CD14-positive monocyte (primary cell): Measurements from ENCODE around the gene LYRM4. TPM values are rescaled to one million over a fixed set of nuclear protein-coding genes. Genes with fewer than 3 reads are reported as not detected.

ENCODE experiments used
- DNase-seq, 3 donors: peaks; one replicate each; pipeline ENCODE4 v3.0.0-alpha.2; 2011 to 2022
- H2AFZ ChIP-seq: 2 replicates; pipeline ENCODE4 v1.6.0; 2012; ENCODE audit warnings: mild to moderate bottlenecking, low read depth, low read length, inconsistent platforms; ENCODE audit not compliant: insufficient read depth, poor library complexity, severe bottlenecking
- H3K27ac ChIP-seq, 2 donors: 1 replicate in 1 of 2; 2 replicates in 1 of 2; pipeline ENCODE4 v1.5.1; 2012 to 2013; ENCODE audit warnings: low read length in 2 of 2, control low read depth in 1 of 2, inconsistent platforms in 1 of 2, low read depth in 1 of 2, mild to moderate bottlenecking in 1 of 2
- H3K27me3 ChIP-seq, 2 donors: one replicate each; pipeline versions ENCODE4 v1.6.0 to v1.6.1; 2011 to 2013; ENCODE audit warnings: low read length in 2 of 2; ENCODE audit not compliant: control insufficient read depth in 2 of 2, insufficient read depth in 2 of 2
- H3K36me3 ChIP-seq, 2 donors: replicated peaks in 1 of 2; 1 replicate in 1 of 2; 2 replicates in 1 of 2; pipeline versions ENCODE4 v1.5.1 to v1.6.1; 2012 to 2013; ENCODE audit warnings: low read length in 2 of 2, control low read depth in 1 of 2, inconsistent platforms in 1 of 2, mild to moderate bottlenecking in 1 of 2; ENCODE audit not compliant: insufficient read depth in 2 of 2, control insufficient read depth in 1 of 2
- H3K4me1 ChIP-seq, 2 donors: 1 replicate in 1 of 2; 2 replicates in 1 of 2; pipeline versions ENCODE4 v1.5.1 to v1.6.1; 2012 to 2013; ENCODE audit warnings: low read length in 2 of 2, control low read depth in 1 of 2, inconsistent platforms in 1 of 2, mild to moderate bottlenecking in 1 of 2, moderate library complexity in 1 of 2; ENCODE audit not compliant: insufficient read depth in 2 of 2, control insufficient read depth in 1 of 2
- H3K4me2 ChIP-seq: replicated peaks from 2 replicates; pipeline ENCODE3; 2012; ENCODE audit warnings: low read length, moderate library complexity, mild to moderate bottlenecking; ENCODE audit not compliant: poor library complexity, severe bottlenecking; ENCODE audit errors: extremely low read depth
- H3K4me3 ChIP-seq, 3 experiments: fragments of 200-600 bp in 1 of 3; sonication (generic) in 1 of 3; replicated peaks in 1 of 3; 1 replicate in 2 of 3; 2 replicates in 1 of 3; pipeline ENCODE4 v1.5.1; 2011 to 2013; ENCODE audit warnings: low read length in 3 of 3, mild to moderate bottlenecking in 3 of 3, control low read depth in 2 of 3, low read depth in 2 of 3, inconsistent platforms in 1 of 3, moderate library complexity in 1 of 3
- H3K79me2 ChIP-seq: 2 replicates; pipeline ENCODE4 v1.6.0; 2012; ENCODE audit warnings: mild to moderate bottlenecking, control low read depth, inconsistent platforms, low read length, moderate library complexity; ENCODE audit not compliant: insufficient read depth
- H3K9ac ChIP-seq: 2 replicates; pipeline ENCODE4 v1.6.0; 2017; ENCODE audit warnings: low read length, mild to moderate bottlenecking; ENCODE audit not compliant: insufficient read depth, poor library complexity, severe bottlenecking
- H3K9me3 ChIP-seq, 2 donors: replicated peaks in 1 of 2; 1 replicate in 1 of 2; 2 replicates in 1 of 2; pipeline versions ENCODE4 v1.5.1 to v1.6.1; 2012 to 2013; ENCODE audit warnings: low read length in 2 of 2, control low read depth in 1 of 2; ENCODE audit not compliant: control insufficient read depth in 1 of 2, insufficient read depth in 1 of 2
- H4K20me1 ChIP-seq: 2 replicates; pipeline ENCODE4 v1.6.0; 2012; ENCODE audit warnings: mild to moderate bottlenecking, low read length, control low read depth, moderate library complexity; ENCODE audit not compliant: insufficient read depth
- H3K27ac Mint-ChIP-seq, 7 donors: one replicate each; pipeline ENCODE4 v1.8.0; 2020; ENCODE audit warnings: mild to moderate bottlenecking in 7 of 7, mixed read lengths in 7 of 7, moderate library complexity in 6 of 7, inconsistent platforms in 2 of 7
- H3K27me3 Mint-ChIP-seq, 3 donors: one replicate each; pipeline ENCODE4 v1.8.0; 2021 to 2022; ENCODE audit warnings: low read depth in 3 of 3, mild to moderate bottlenecking in 3 of 3, mixed read lengths in 3 of 3, moderate library complexity in 3 of 3, inconsistent platforms in 1 of 3
- H3K36me3 Mint-ChIP-seq, 2 donors: one replicate each; pipeline ENCODE4 v1.8.0; 2020; ENCODE audit warnings: mixed read lengths in 2 of 2, inconsistent platforms in 1 of 2, mild to moderate bottlenecking in 1 of 2
- H3K4me1 Mint-ChIP-seq: one replicate; pipeline ENCODE4 v1.8.0; 2020; ENCODE audit warnings: mild to moderate bottlenecking, mixed read lengths
- H3K4me3 Mint-ChIP-seq, 2 donors: one replicate each; pipeline ENCODE4 v1.8.0; 2020; ENCODE audit warnings: mild to moderate bottlenecking in 2 of 2, mixed read lengths in 2 of 2, moderate library complexity in 1 of 2
- H3K9me3 Mint-ChIP-seq, 7 donors: one replicate each; pipeline ENCODE4 v1.8.0; 2020 to 2022; ENCODE audit warnings: mixed read lengths in 7 of 7, mild to moderate bottlenecking in 6 of 7, moderate library complexity in 6 of 7, inconsistent platforms in 2 of 7
- CTCF ChIP-seq: fragments of 200-600 bp; IDR thresholded peaks from one replicate; pipeline ENCODE4 v1.8.0; 2022; ENCODE audit warnings: antibody characterized with exemption, mild to moderate bottlenecking
- WGBS: methylation state at CpG from one replicate; pipeline ENCODE4 v1.1.5; 2013; ENCODE audit warnings: missing lambda C conversion rate; ENCODE audit not compliant: insufficient coverage; 5-methylcytosine and 5-hydroxymethylcytosine counted together
- intact Hi-C, 2 donors: fragments of 100-400 bp; cut with micrococcal nuclease; formaldehyde crosslinking; loops; one replicate each; pipeline versions ENCODE4 v1.15.0 to v1.15.1; 2023
- polyA plus RNA-seq, 3 donors: library from polyadenylated mRNA; depleted of rRNA in 1 of 3; unstranded in 2 of 3; stranded (reverse) in 1 of 3; fragments of 300-500 nt in 2 of 3; fragments of >200 nt in 1 of 3; fragmentation: Illumina TruSeq in 2 of 3; gene quantifications; 1 replicate in 2 of 3; 2 replicates in 1 of 3; pipeline ENCODE4 v1.2.3, GENCODE V29; 2012 to 2021

Gene LYRM4
- polyA plus RNA-seq, 3 donors, result 13.7 to 19.6 (median 18.1) TPM

- no CpG with 5 or more reads among the region's 2 CpGs for WGBS
- Mint-ChIP-seq H3K4me1 (peaks cover 2% of the 10 kb centered on the region), H3K36me3 (peaks cover 5% of the 10 kb centered on the region in 2 donors), H3K27me3 (no peaks in the 10 kb centered on the region), H3K27ac (no peak overlapping the region), H3K4me3 (no peak overlapping the region), H3K9me3 (no peaks in the 10 kb centered on the region)
- Histone ChIP-seq H3K4me3 (no peak overlapping the region), H3K4me2 (no peak overlapping the region), H4K20me1 (no peaks in the 10 kb centered on the region), H3K27me3 (no peaks in the 10 kb centered on the region), H2AFZ (no peak overlapping the region), H3K9me3 (no peaks in the 10 kb centered on the region), H3K36me3 (peaks cover 0 to 16% of the 10 kb centered on the region in 2 donors), H3K79me2 (no peaks in the 10 kb centered on the region), H3K9ac (no peak overlapping the region), H3K4me1 (no peaks in the 10 kb centered on the region), H3K27ac (no peak overlapping the region)
- intact Hi-C loops, result no loop called here
- TF ChIP-seq CTCF, result no peak
- no peak for DNase-seq
Measured at GRCh38 chr6:5241252-5241651, 19.5 kb downstream of the LYRM4 start.

GRCh38 chr6:5238336-5238735, 22.4 kb downstream of the LYRM4 start:
- H3K4me3 Mint-ChIP-seq, result no peak overlapping the region
- no peak overlapping the region for H3K4me2 ChIP-seq
- no peaks in the 10 kb centered on the region for H3K9me3 Mint-ChIP-seq
- no peak for TF ChIP-seq CTCF
- H3K79me2 ChIP-seq, result no peaks in the 10 kb centered on the region
- peaks cover 5 to 6% of the 10 kb centered on the region in 2 donors for H3K36me3 Mint-ChIP-seq
- H4K20me1 ChIP-seq, result no peaks in the 10 kb centered on the region
- no peaks in the 10 kb centered on the region for H3K9me3 ChIP-seq
- intact Hi-C loops, result no loop called here
- H3K4me1 ChIP-seq, result peaks cover 5 to 8% of the 10 kb centered on the region in 2 donors
- DNase-seq, result no peak
- H3K36me3 ChIP-seq, result peaks cover 0 to 16% of the 10 kb centered on the region in 2 donors
- no peak overlapping the region for H3K27ac Mint-ChIP-seq
- no peak overlapping the region for H2AFZ ChIP-seq
- H3K27ac ChIP-seq, result no peak overlapping the region
- peaks cover 0 to 2% (median 0%) of the 10 kb centered on the region in 3 donors for H3K27me3 Mint-ChIP-seq
- WGBS, result no CpG with 5 or more reads among the region's 1 CpG
- H3K4me1 Mint-ChIP-seq, result peaks cover 10% of the 10 kb centered on the region
- no peak overlapping the region for H3K9ac ChIP-seq
- H3K27me3 ChIP-seq, result no peaks in the 10 kb centered on the region
- no peak overlapping the region for H3K4me3 ChIP-seq
